Neural progenitor cell (in vitro differentiated cells): Measurements from ENCODE around the gene ESPNL. TPM values are rescaled to one million over a fixed set of nuclear protein-coding genes. Genes with fewer than 3 reads are reported as not detected.

Experiments used
- DNase-seq: peaks from one replicate; pipeline ENCODE4 v3.0.0-alpha.2; 2016; ENCODE audit warnings: low spot score
- H2AFZ ChIP-seq: fragments of 200-600 bp; sonication (generic); replicated peaks from 2 replicates; pipeline ENCODE4 v1.6.1; 2016; ENCODE audit warnings: antibody characterized with exemption
- H3F3A ChIP-seq: fragments of 200-600 bp; sonication (generic); 2 replicates; pipeline ENCODE4 v1.6.1; 2016; ENCODE audit warnings: antibody characterized with exemption, low read depth
- H3K27ac ChIP-seq: fragments of 200-600 bp; sonication (generic); 2 replicates; pipeline ENCODE4 v1.5.1; 2016; ENCODE audit warnings: mild to moderate bottlenecking
- H3K27me3 ChIP-seq: fragments of 200-600 bp; sonication (generic); 2 replicates; pipeline ENCODE4 v1.6.1; 2016; ENCODE audit warnings: mild to moderate bottlenecking, moderate library complexity
- H3K36me3 ChIP-seq: fragments of 200-600 bp; sonication (generic); 2 replicates; pipeline ENCODE4 v1.5.1; 2016
- H3K4me1 ChIP-seq: fragments of 200-600 bp; sonication (generic); 2 replicates; pipeline ENCODE4 v1.6.1; 2016; ENCODE audit warnings: mixed run types
- H3K4me2 ChIP-seq: fragments of 200-600 bp; sonication (generic); 2 replicates; pipeline ENCODE4 v1.6.1; 2016
- H3K4me3 ChIP-seq: fragments of 200-600 bp; sonication (generic); 2 replicates; pipeline ENCODE4 v1.5.1; 2016
- H3K79me2 ChIP-seq: fragments of 200-600 bp; sonication (generic); 2 replicates; pipeline ENCODE4 v1.6.1; 2016; ENCODE audit warnings: low read depth
- H3K9ac ChIP-seq: fragments of 200-600 bp; sonication (generic); 2 replicates; pipeline ENCODE4 v1.6.1; 2016
- H3K9me3 ChIP-seq: fragments of 200-600 bp; sonication (generic); 2 replicates; pipeline ENCODE4 v1.5.1; 2016; ENCODE audit warnings: low read depth
- H4K20me1 ChIP-seq: fragments of 200-600 bp; sonication (generic); 2 replicates; pipeline ENCODE4 v1.6.1; 2016; ENCODE audit warnings: low read depth
- H3K27ac Mint-ChIP-seq: 3 replicates; pipeline ENCODE4 v1.8.0; 2021; ENCODE audit warnings: mixed read lengths
- H3K27me3 Mint-ChIP-seq: 2 replicates; pipeline ENCODE4 v1.8.0; 2022; ENCODE audit warnings: low read depth, mild to moderate bottlenecking, inconsistent platforms, moderate library complexity, mixed read lengths; ENCODE audit not compliant: insufficient read depth
- H3K36me3 Mint-ChIP-seq: 3 replicates; pipeline ENCODE4 v1.8.0; 2021; ENCODE audit warnings: mixed read lengths
- H3K4me1 Mint-ChIP-seq: 3 replicates; pipeline ENCODE4 v1.8.0; 2021; ENCODE audit warnings: mixed read lengths
- H3K4me3 Mint-ChIP-seq: 3 replicates; pipeline ENCODE4 v1.8.0; 2021; ENCODE audit warnings: mild to moderate bottlenecking, moderate library complexity, mixed read lengths
- H3K9me3 Mint-ChIP-seq: 3 replicates; pipeline ENCODE4 v1.8.0; 2020; ENCODE audit warnings: mixed read lengths
- EZH2 ChIP-seq: fragments of 200-600 bp; sonication (generic); IDR thresholded peaks from 2 replicates; pipeline ENCODE4 v1.6.1; 2017; ENCODE audit warnings: antibody characterized with exemption, mild to moderate bottlenecking, moderate library complexity
- EZH2phosphoT487 ChIP-seq: fragments of 200-600 bp; sonication (generic); IDR thresholded peaks from 2 replicates; pipeline ENCODE4 v1.6.1; 2017; ENCODE audit warnings: antibody characterized with exemption
- total RNA-seq: library from RNA; depleted of rRNA; stranded (reverse); fragments of >200 nt; gene quantifications from 2 replicates; pipeline ENCODE4 v1.2.3, GENCODE V29; 2015; ENCODE audit warnings: low replicate concordance
- TF ChIP-seq, protein P1 (sequence below): fragments of 200-600 bp; sonication (generic); IDR thresholded peaks from 2 replicates; pipeline ENCODE4 v1.5.1; 2017; ENCODE audit warnings: antibody characterized with exemption, mild to moderate bottlenecking

The ESPNL gene
- total RNA-seq, 1 donor from 2014 or later = 0.58 TPM

- Histone ChIP-seq H3K4me2 (no peak overlapping the region), H3K27ac (no peak overlapping the region), H3K4me3 (no peak overlapping the region), H3K79me2 (no peaks in the 10 kb centered on the region), H3F3A (no peaks in the 10 kb centered on the region), H3K9me3 (no peaks in the 10 kb centered on the region), H2AFZ (no peak overlapping the region), H3K4me1 (no peaks in the 10 kb centered on the region), H3K36me3 (peaks cover 6% of the 10 kb centered on the region), H4K20me1 (peaks cover 3% of the 10 kb centered on the region), H3K27me3 (no peaks in the 10 kb centered on the region), H3K9ac (no peak overlapping the region)
- Mint-ChIP-seq H3K27ac (no peak overlapping the region), H3K4me3 (no peak overlapping the region), H3K36me3 (peaks cover 42% of the 10 kb centered on the region), H3K9me3 (no peaks in the 10 kb centered on the region), H3K27me3 (peaks cover 2% of the 10 kb centered on the region), H3K4me1 (no peaks in the 10 kb centered on the region)
- DNase-seq = no peak
- TF ChIP-seq EZH2phosphoT487 = no peak
- no peak for TF ChIP-seq EZH2
- TF ChIP-seq, protein P1, sequence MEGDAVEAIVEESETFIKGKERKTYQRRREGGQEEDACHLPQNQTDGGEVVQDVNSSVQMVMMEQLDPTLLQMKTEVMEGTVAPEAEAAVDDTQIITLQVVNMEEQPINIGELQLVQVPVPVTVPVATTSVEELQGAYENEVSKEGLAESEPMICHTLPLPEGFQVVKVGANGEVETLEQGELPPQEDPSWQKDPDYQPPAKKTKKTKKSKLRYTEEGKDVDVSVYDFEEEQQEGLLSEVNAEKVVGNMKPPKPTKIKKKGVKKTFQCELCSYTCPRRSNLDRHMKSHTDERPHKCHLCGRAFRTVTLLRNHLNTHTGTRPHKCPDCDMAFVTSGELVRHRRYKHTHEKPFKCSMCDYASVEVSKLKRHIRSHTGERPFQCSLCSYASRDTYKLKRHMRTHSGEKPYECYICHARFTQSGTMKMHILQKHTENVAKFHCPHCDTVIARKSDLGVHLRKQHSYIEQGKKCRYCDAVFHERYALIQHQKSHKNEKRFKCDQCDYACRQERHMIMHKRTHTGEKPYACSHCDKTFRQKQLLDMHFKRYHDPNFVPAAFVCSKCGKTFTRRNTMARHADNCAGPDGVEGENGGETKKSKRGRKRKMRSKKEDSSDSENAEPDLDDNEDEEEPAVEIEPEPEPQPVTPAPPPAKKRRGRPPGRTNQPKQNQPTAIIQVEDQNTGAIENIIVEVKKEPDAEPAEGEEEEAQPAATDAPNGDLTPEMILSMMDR = no peak
Observed at GRCh38 chr2:238176613-238177012, 76.5 kb downstream of the ESPNL start.

GRCh38 chr2:238180554-238180953 is 80.4 kb downstream of the ESPNL start:
- no peaks in the 10 kb centered on the region for H3K4me1 ChIP-seq
- Mint-ChIP-seq H3K27ac (no peak overlapping the region), H3K4me3 (no peak overlapping the region), H3K27me3 (no peaks in the 10 kb centered on the region), H3K9me3 (no peaks in the 10 kb centered on the region), H3K4me1 (no peaks in the 10 kb centered on the region), H3K36me3 (peaks cover 46% of the 10 kb centered on the region)
- no peak overlapping the region for H3K4me3 ChIP-seq
- H3F3A ChIP-seq = no peaks in the 10 kb centered on the region
- H3K27ac ChIP-seq = no peak overlapping the region
- no peaks in the 10 kb centered on the region for H3K79me2 ChIP-seq
- no peaks in the 10 kb centered on the region for H4K20me1 ChIP-seq
- H3K4me2 ChIP-seq = no peak overlapping the region
- no peak for DNase-seq
- H2AFZ ChIP-seq = no peak overlapping the region
- peaks cover 14% of the 10 kb centered on the region for H3K36me3 ChIP-seq
- TF ChIP-seq EZH2phosphoT487 (no peak), EZH2 (no peak)
- TF ChIP-seq, protein P1 = no peak
- H3K9me3 ChIP-seq = no peaks in the 10 kb centered on the region
- H3K27me3 ChIP-seq = no peaks in the 10 kb centered on the region
- H3K9ac ChIP-seq = no peak overlapping the region

- Histone ChIP-seq H4K20me1 (peaks cover 1% of the 10 kb centered on the region), H3K9ac (no peak overlapping the region), H3K27ac (no peak overlapping the region), H3F3A (no peaks in the 10 kb centered on the region), H2AFZ (no peak overlapping the region), H3K79me2 (no peaks in the 10 kb centered on the region), H3K4me1 (no peaks in the 10 kb centered on the region), H3K36me3 (peaks cover 14% of the 10 kb centered on the region), H3K9me3 (no peaks in the 10 kb centered on the region), H3K27me3 (no peaks in the 10 kb centered on the region), H3K4me3 (no peak overlapping the region), H3K4me2 (no peak overlapping the region)
- Mint-ChIP-seq H3K27me3 (no peaks in the 10 kb centered on the region), H3K4me3 (no peak overlapping the region), H3K9me3 (no peaks in the 10 kb centered on the region), H3K36me3 (peaks cover 43% of the 10 kb centered on the region), H3K27ac (no peak overlapping the region), H3K4me1 (no peaks in the 10 kb centered on the region)
- TF ChIP-seq EZH2phosphoT487 (no peak), EZH2 (no peak)
- TF ChIP-seq, protein P1 = no peak
- no peak for DNase-seq
Observed at GRCh38 chr2:238182362-238182761, 82.2 kb downstream of the ESPNL start.

Other genes with a start within 250 kb of the ESPNL start
- gene RAMP1, start 240.7 kb upstream of the ESPNL start, total RNA-seq = not detected in 2 replicates
- 50.8 and 77.4 TPM in 2 replicates for gene UBE2F, start 133.3 kb upstream of the ESPNL start, total RNA-seq
- 35.6 and 44.1 TPM in 2 replicates for gene SCLY, start 39.3 kb upstream of the ESPNL start, total RNA-seq
- 0.06 TPM in 1 of 2 replicates, not detected in the other for gene KLHL30, start 38.3 kb downstream of the ESPNL start, total RNA-seq
- 0.09 TPM in 1 of 2 replicates, not detected in the other for gene ERFE, start 58.6 kb downstream of the ESPNL start, total RNA-seq
- gene ILKAP, start 103.4 kb downstream of the ESPNL start, total RNA-seq = 19.0 and 24.7 TPM in 2 replicates
- gene HES6, start 139.7 kb downstream of the ESPNL start, total RNA-seq = 5.3 and 29.3 TPM in 2 replicates
- 1.4 and 2.6 TPM in 2 replicates for gene PER2, start 188.3 kb downstream of the ESPNL start, total RNA-seq
- gene TRAF3IP1, start 220.2 kb downstream of the ESPNL start, total RNA-seq = 8.5 and 11.2 TPM in 2 replicates